ENCODE measurements around the gene WDR82.
A peak's percentile ranks its signal among the peaks of the same experiment; 100 is the strongest.

WDR82 gene

GRCh38 chr3:52278510-52279069, at the start of gene WDR82:
Gene WDR82 (minus strand): TSS chr3:52278649. CDS start chr3:52278361, 288 bp downstream.
- ATAC-seq (peak; percentile 82), DNase-seq (peak; percentile 98)
- Mint-ChIP-seq H3K9me3 (no peaks in the 10 kb centered on the region), H3K27me3 (no peaks in the 10 kb centered on the region), H3K4me1 (peaks cover 62% of the 10 kb centered on the region), H3K27ac (peak within 1 kb of the TSS; percentile 98 to 100), H3K4me3 (peak within 1 kb of the TSS; percentile 91 to 95)

GRCh38 chr3:52327486-52328290, 49.2 kb upstream of the WDR82 start:
- H3K27ac Mint-ChIP-seq: peak overlapping the region in 1 of 2 donors; percentile 47
- no peaks in the 10 kb centered on the region for H3K4me1 Mint-ChIP-seq
- no peak for ATAC-seq
- no peaks in the 10 kb centered on the region for H3K9me3 Mint-ChIP-seq
- no peak overlapping the region for H3K4me3 Mint-ChIP-seq
- no peak for DNase-seq
- H3K27me3 Mint-ChIP-seq: no peaks in the 10 kb centered on the region

GRCh38 chr3:52326976-52327375, 48.5 kb upstream of the WDR82 start:
- H3K9me3 Mint-ChIP-seq: no peaks in the 10 kb centered on the region
- H3K4me3 Mint-ChIP-seq: no peak overlapping the region
- ATAC-seq: no peak
- no peak overlapping the region for H3K27ac Mint-ChIP-seq
- no peaks in the 10 kb centered on the region for H3K27me3 Mint-ChIP-seq
- no peaks in the 10 kb centered on the region for H3K4me1 Mint-ChIP-seq
- DNase-seq: no peak

- Mint-ChIP-seq H3K4me1 (no peaks in the 10 kb centered on the region), H3K27ac (no peak overlapping the region), H3K27me3 (no peaks in the 10 kb centered on the region), H3K4me3 (no peak overlapping the region), H3K9me3 (no peaks in the 10 kb centered on the region)
- ATAC-seq (no peak), DNase-seq (no peak)
Observed at GRCh38 chr3:52325686-52326085, 47.2 kb upstream of the WDR82 start.

- Mint-ChIP-seq H3K27me3 (no peaks in the 10 kb centered on the region), H3K9me3 (no peaks in the 10 kb centered on the region), H3K4me1 (no peaks in the 10 kb centered on the region), H3K4me3 (no peak overlapping the region), H3K27ac (no peak overlapping the region)
- ATAC-seq: no peak
- DNase-seq: no peak
Observed at GRCh38 chr3:52324676-52325075, 46.2 kb upstream of the WDR82 start.

- H3K27ac Mint-ChIP-seq: peak overlapping the region in 1 of 2 donors; percentile 42
- no peaks in the 10 kb centered on the region for H3K9me3 Mint-ChIP-seq
- H3K4me3 Mint-ChIP-seq: no peak overlapping the region
- DNase-seq (no peak), ATAC-seq (no peak)
- no peaks in the 10 kb centered on the region for H3K4me1 Mint-ChIP-seq
- no peaks in the 10 kb centered on the region for H3K27me3 Mint-ChIP-seq
Observed at GRCh38 chr3:52323526-52324295, 45.3 kb upstream of the WDR82 start.

GRCh38 chr3:52322466-52322865, 44.0 kb upstream of the WDR82 start:
- Mint-ChIP-seq H3K27ac (no peak overlapping the region), H3K4me1 (peaks cover 7% of the 10 kb centered on the region), H3K9me3 (no peaks in the 10 kb centered on the region), H3K27me3 (no peaks in the 10 kb centered on the region), H3K4me3 (no peak overlapping the region)
- ATAC-seq (no peak), DNase-seq (no peak)

GRCh38 chr3:52321481-52321880, 43.0 kb upstream of the WDR82 start:
- H3K9me3 Mint-ChIP-seq: no peaks in the 10 kb centered on the region
- H3K27me3 Mint-ChIP-seq: no peaks in the 10 kb centered on the region
- no peak overlapping the region for H3K4me3 Mint-ChIP-seq

GRCh38 chr3:52319921-52320595, 41.6 kb upstream of the WDR82 start:
- DNase-seq (no peak), ATAC-seq (no peak)
- Mint-ChIP-seq H3K27me3 (no peaks in the 10 kb centered on the region), H3K4me1 (peaks cover 28% of the 10 kb centered on the region), H3K27ac (no peak overlapping the region), H3K4me3 (no peak overlapping the region), H3K9me3 (no peaks in the 10 kb centered on the region)

More at GRCh38 chr3:52321481-52321880, 43.0 kb upstream of the WDR82 start:
- Mint-ChIP-seq H3K27ac (peak overlapping the region in 1 of 2 donors; percentile 69), H3K4me1 (peaks cover 17% of the 10 kb centered on the region)
- ATAC-seq (no peak), DNase-seq (no peak)

GRCh38 chr3:52318186-52318816, 39.9 kb upstream of the WDR82 start:
- H3K27ac Mint-ChIP-seq: no peak overlapping the region
- no peaks in the 10 kb centered on the region for H3K9me3 Mint-ChIP-seq
- H3K4me3 Mint-ChIP-seq: peak overlapping the region; percentile 6 to 9
- no peak for DNase-seq
- no peaks in the 10 kb centered on the region for H3K27me3 Mint-ChIP-seq
- peaks cover 46% of the 10 kb centered on the region for H3K4me1 Mint-ChIP-seq
- ATAC-seq: no peak

- no peaks in the 10 kb centered on the region for H3K9me3 Mint-ChIP-seq
- H3K4me1 Mint-ChIP-seq: peaks cover 54% of the 10 kb centered on the region
- peak; percentile 86 for ATAC-seq
- H3K27ac Mint-ChIP-seq: no peak overlapping the region
- H3K27me3 Mint-ChIP-seq: no peaks in the 10 kb centered on the region
- DNase-seq: peak; percentile 30 to 56
- H3K4me3 Mint-ChIP-seq: peak overlapping the region; percentile 57 to 75
Observed at GRCh38 chr3:52317208-52318000, 39.0 kb upstream of the WDR82 start.

GRCh38 chr3:52315977-52316764, 37.7 kb upstream of the WDR82 start, which contains the start of gene DNAH1:
Gene DNAH1 (plus strand): TSS chr3:52316319. CDS start chr3:52322443, 6,124 bp downstream.
- H3K27me3 Mint-ChIP-seq: no peaks in the 10 kb centered on the region
- H3K27ac Mint-ChIP-seq: peak within 1 kb of the TSS; percentile 25 to 44
- peaks cover 67% of the 10 kb centered on the region for H3K4me1 Mint-ChIP-seq
- H3K9me3 Mint-ChIP-seq: no peaks in the 10 kb centered on the region
- ATAC-seq (no peak), DNase-seq (no peak)
- H3K4me3 Mint-ChIP-seq: peak within 1 kb of the TSS; percentile 57 to 75

GRCh38 chr3:52315006-52315405, 36.6 kb upstream of the WDR82 start:
- Mint-ChIP-seq H3K4me1 (peaks cover 78% of the 10 kb centered on the region), H3K4me3 (no peak overlapping the region), H3K27ac (peak overlapping the region in 1 of 2 donors; percentile 44), H3K27me3 (no peaks in the 10 kb centered on the region), H3K9me3 (no peaks in the 10 kb centered on the region)
- no peak for ATAC-seq
- DNase-seq: no peak

GRCh38 chr3:52314489-52314888, 36.0 kb upstream of the WDR82 start:
- DNase-seq (no peak), ATAC-seq (no peak)
- H3K9me3 Mint-ChIP-seq: no peaks in the 10 kb centered on the region
- peaks cover 83% of the 10 kb centered on the region for H3K4me1 Mint-ChIP-seq
- H3K27me3 Mint-ChIP-seq: no peaks in the 10 kb centered on the region
- peak overlapping the region in 1 of 2 donors; percentile 36 for H3K27ac Mint-ChIP-seq
- no peak overlapping the region for H3K4me3 Mint-ChIP-seq

Measured in stimulated activated naive CD8-positive, alpha-beta T cell treated with anti-CD3 and anti-CD28 coated beads, Interleukin-15, amount 100 ng/mL, for 72 hours (primary cell).